HEK293 (cell line): ENCODE results near the gene DPH2.

Experiments used
- EGR2 ChIP-seq: fragments of 450-650 bp; formaldehyde crosslinking; IDR thresholded peaks from 2 replicates; pipeline ENCODE4 v1.5.1; 2016; ENCODE audit warnings: low read depth, missing biosample characterization, missing genetic modification characterization
- GLI2 ChIP-seq: fragments of 450-650 bp; formaldehyde crosslinking; IDR thresholded peaks from 2 replicates; pipeline ENCODE4; 2017; ENCODE audit warnings: missing biosample characterization, missing genetic modification characterization, low read depth, borderline replicate concordance
- GLIS1 ChIP-seq: fragments of 450-650 bp; formaldehyde crosslinking; IDR thresholded peaks from 2 replicates; pipeline ENCODE4 v1.5.1; 2016; ENCODE audit warnings: missing biosample characterization, missing genetic modification characterization
- KLF8 ChIP-seq: fragments of 450-650 bp; formaldehyde crosslinking; IDR thresholded peaks from 2 replicates; pipeline ENCODE4 v1.5.1; 2016; ENCODE audit warnings: missing biosample characterization, missing genetic modification characterization
- OSR2 ChIP-seq: fragments of 450-650 bp; formaldehyde crosslinking; IDR thresholded peaks from 2 replicates; pipeline ENCODE4 v1.5.1; 2016; ENCODE audit warnings: missing biosample characterization, missing genetic modification characterization
- PRDM1 ChIP-seq: fragments of 450-650 bp; formaldehyde crosslinking; IDR thresholded peaks from 2 replicates; pipeline ENCODE4; 2016; ENCODE audit warnings: missing biosample characterization, missing genetic modification characterization
- REPIN1 ChIP-seq: fragments of 450-650 bp; formaldehyde crosslinking; IDR thresholded peaks from 2 replicates; pipeline ENCODE4 v1.5.1; 2017; ENCODE audit warnings: missing biosample characterization, missing genetic modification characterization, low read depth
- ZBTB21 ChIP-seq: fragments of 450-650 bp; formaldehyde crosslinking; IDR thresholded peaks from 2 replicates; pipeline ENCODE4 v1.5.1; 2017; ENCODE audit warnings: missing biosample characterization, missing genetic modification characterization
- ZBTB48 ChIP-seq: fragments of 450-650 bp; formaldehyde crosslinking; IDR thresholded peaks from 2 replicates; pipeline ENCODE4 v1.5.1; 2016; ENCODE audit warnings: missing biosample characterization, missing genetic modification characterization
- ZFP3 ChIP-seq: fragments of 450-650 bp; formaldehyde crosslinking; IDR thresholded peaks from 2 replicates; pipeline ENCODE4 v1.5.1; 2016; ENCODE audit warnings: low read depth, missing biosample characterization, missing genetic modification characterization
- ZFP69B ChIP-seq: fragments of 450-650 bp; formaldehyde crosslinking; IDR thresholded peaks from 2 replicates; pipeline ENCODE4 v1.5.1; 2016; ENCODE audit warnings: missing biosample characterization, missing genetic modification characterization
- ZNF10 ChIP-seq: fragments of 450-650 bp; formaldehyde crosslinking; IDR thresholded peaks from 2 replicates; pipeline ENCODE4 v1.5.1; 2017; ENCODE audit warnings: missing biosample characterization, missing genetic modification characterization
- ZNF169 ChIP-seq: fragments of 450-650 bp; formaldehyde crosslinking; IDR thresholded peaks from 2 replicates; pipeline ENCODE4 v1.5.1; 2016; ENCODE audit warnings: missing biosample characterization, missing genetic modification characterization
- ZNF211 ChIP-seq: fragments of 450-650 bp; formaldehyde crosslinking; IDR thresholded peaks from 2 replicates; pipeline ENCODE4 v1.5.1; 2016; ENCODE audit warnings: low read depth, missing biosample characterization, missing genetic modification characterization
- ZNF23 ChIP-seq: fragments of 450-650 bp; formaldehyde crosslinking; IDR thresholded peaks from 2 replicates; pipeline ENCODE4 v1.5.1; 2016; ENCODE audit warnings: missing biosample characterization, missing genetic modification characterization, borderline replicate concordance
- ZNF302 ChIP-seq: fragments of 450-650 bp; formaldehyde crosslinking; IDR thresholded peaks from 2 replicates; pipeline ENCODE4 v1.5.1; 2016; ENCODE audit warnings: missing biosample characterization, missing genetic modification characterization, low read depth
- ZNF366 ChIP-seq: fragments of 450-650 bp; formaldehyde crosslinking; conservative IDR thresholded peaks from 2 replicates; pipeline ENCODE4 v1.5.1; 2016; ENCODE audit warnings: missing biosample characterization, missing genetic modification characterization
- ZNF521 ChIP-seq: fragments of 450-650 bp; formaldehyde crosslinking; IDR thresholded peaks from 2 replicates; pipeline ENCODE4 v1.5.1; 2017; ENCODE audit warnings: missing biosample characterization, mild to moderate bottlenecking, missing genetic modification characterization
- ZNF549 ChIP-seq: fragments of 450-650 bp; IDR thresholded peaks from 2 replicates; pipeline ENCODE4 v1.5.1; 2018; ENCODE audit warnings: missing biosample characterization, missing genetic modification characterization, mild to moderate bottlenecking, inconsistent platforms, moderate library complexity
- ZNF558 ChIP-seq: fragments of 450-650 bp; formaldehyde crosslinking; IDR thresholded peaks from 2 replicates; pipeline ENCODE4 v1.5.1; 2016; ENCODE audit warnings: missing biosample characterization, missing genetic modification characterization
- ZNF600 ChIP-seq: fragments of 450-650 bp; formaldehyde crosslinking; IDR thresholded peaks from 2 replicates; pipeline ENCODE4 v1.5.1; 2016; ENCODE audit warnings: missing biosample characterization, missing genetic modification characterization
- ZNF76 ChIP-seq: fragments of 450-650 bp; formaldehyde crosslinking; IDR thresholded peaks from 2 replicates; pipeline ENCODE4; 2016; ENCODE audit warnings: low read depth, missing biosample characterization, missing genetic modification characterization, borderline replicate concordance
- ZNF777 ChIP-seq: fragments of 450-650 bp; formaldehyde crosslinking; IDR thresholded peaks from 2 replicates; pipeline ENCODE4 v1.5.1; 2017; ENCODE audit warnings: missing biosample characterization, missing genetic modification characterization, borderline replicate concordance
- ZNF830 ChIP-seq: fragments of 450-650 bp; IDR thresholded peaks from 2 replicates; pipeline ENCODE4 v1.5.0; 2018; ENCODE audit warnings: missing biosample characterization, missing genetic modification characterization, low read depth, mild to moderate bottlenecking, moderate library complexity
- ZXDB ChIP-seq: fragments of 450-650 bp; formaldehyde crosslinking; IDR thresholded peaks from 2 replicates; pipeline ENCODE4 v1.5.1; 2016; ENCODE audit warnings: missing biosample characterization, missing genetic modification characterization
- TF ChIP-seq, protein P1 (sequence below): fragments of 450-650 bp; formaldehyde crosslinking; IDR thresholded peaks from 2 replicates; pipeline ENCODE4 v1.5.1; 2016; ENCODE audit warnings: missing biosample characterization, missing genetic modification characterization
- TF ChIP-seq, protein P2 (sequence below): fragments of 450-650 bp; formaldehyde crosslinking; IDR thresholded peaks from 2 replicates; pipeline ENCODE4 v1.5.1; 2016; ENCODE audit warnings: missing biosample characterization, missing genetic modification characterization
- TF ChIP-seq, protein P3 (sequence below): fragments of 450-650 bp; formaldehyde crosslinking; IDR thresholded peaks from 2 replicates; pipeline ENCODE4; 2016; ENCODE audit warnings: missing biosample characterization, missing genetic modification characterization
- TF ChIP-seq, protein P4 (sequence below): fragments of 450-650 bp; formaldehyde crosslinking; IDR thresholded peaks from 2 replicates; pipeline ENCODE4 v1.5.1; 2016; ENCODE audit warnings: missing biosample characterization, missing genetic modification characterization
- TF ChIP-seq, protein P5 (sequence below): fragments of 450-650 bp; formaldehyde crosslinking; IDR thresholded peaks from 2 replicates; pipeline ENCODE4 v1.5.1; 2017; ENCODE audit warnings: missing biosample characterization, missing genetic modification characterization
- TF ChIP-seq, protein P6 (sequence below): fragments of 450-650 bp; formaldehyde crosslinking; IDR thresholded peaks from 2 replicates; pipeline ENCODE4 v1.5.1; 2016; ENCODE audit warnings: missing biosample characterization, missing genetic modification characterization, low read depth
- TF ChIP-seq, protein P7 (sequence below): sonication (generic); formaldehyde crosslinking; IDR thresholded peaks from 2 replicates; pipeline ENCODE4 v1.8.1; 2022; ENCODE audit warnings: mild to moderate bottlenecking, moderate library complexity, missing genetic modification reagents

The DPH2 gene

DNA sequence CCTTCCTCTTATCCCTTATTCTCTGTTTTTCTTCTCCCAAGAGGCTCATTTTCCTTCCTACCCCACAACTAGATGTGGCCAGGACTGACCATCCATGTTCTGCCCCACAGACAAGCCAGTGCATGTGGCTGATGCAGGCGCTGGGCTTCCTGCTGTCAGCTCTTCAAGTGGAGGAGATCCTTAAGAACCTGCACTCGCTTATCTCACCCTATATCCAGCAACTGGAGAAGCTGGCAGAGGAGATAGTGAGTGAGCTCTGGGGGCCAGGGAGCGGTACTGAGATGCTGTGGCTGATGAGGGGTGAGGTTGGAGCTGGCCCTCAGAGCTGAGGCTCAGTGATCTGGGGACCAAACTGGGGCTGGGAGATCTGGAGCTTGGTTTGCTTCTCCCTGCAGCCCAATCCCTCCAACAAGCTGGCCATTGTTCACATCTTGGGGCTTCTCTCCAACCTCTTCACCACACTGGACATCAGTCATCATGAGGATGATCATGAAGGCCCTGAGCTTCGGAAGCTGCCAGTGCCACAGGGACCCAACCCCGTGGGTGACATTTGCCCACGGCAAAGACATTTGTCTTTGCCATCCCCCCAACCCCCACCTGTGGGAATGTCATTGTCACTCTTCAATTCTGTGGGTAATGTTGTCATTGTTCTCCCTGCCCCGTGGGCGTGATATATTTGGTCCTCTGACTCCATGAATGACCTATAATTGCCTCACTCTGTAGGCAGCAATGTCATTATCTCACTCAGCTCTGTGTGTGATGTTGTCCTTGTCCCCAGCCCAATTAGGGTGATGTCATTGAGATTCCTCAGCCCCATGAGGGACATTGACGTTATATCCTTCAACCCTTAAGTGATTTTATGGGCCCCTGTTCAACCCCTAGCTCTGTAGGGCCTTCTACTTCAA lies 11.2 kb upstream of the DPH2 start (continued):
- no peak for TF ChIP-seq ZNF10 (tag by site-specific recombination)
- TF ChIP-seq ZBTB48: no peak
- TF ChIP-seq, protein P1, sequence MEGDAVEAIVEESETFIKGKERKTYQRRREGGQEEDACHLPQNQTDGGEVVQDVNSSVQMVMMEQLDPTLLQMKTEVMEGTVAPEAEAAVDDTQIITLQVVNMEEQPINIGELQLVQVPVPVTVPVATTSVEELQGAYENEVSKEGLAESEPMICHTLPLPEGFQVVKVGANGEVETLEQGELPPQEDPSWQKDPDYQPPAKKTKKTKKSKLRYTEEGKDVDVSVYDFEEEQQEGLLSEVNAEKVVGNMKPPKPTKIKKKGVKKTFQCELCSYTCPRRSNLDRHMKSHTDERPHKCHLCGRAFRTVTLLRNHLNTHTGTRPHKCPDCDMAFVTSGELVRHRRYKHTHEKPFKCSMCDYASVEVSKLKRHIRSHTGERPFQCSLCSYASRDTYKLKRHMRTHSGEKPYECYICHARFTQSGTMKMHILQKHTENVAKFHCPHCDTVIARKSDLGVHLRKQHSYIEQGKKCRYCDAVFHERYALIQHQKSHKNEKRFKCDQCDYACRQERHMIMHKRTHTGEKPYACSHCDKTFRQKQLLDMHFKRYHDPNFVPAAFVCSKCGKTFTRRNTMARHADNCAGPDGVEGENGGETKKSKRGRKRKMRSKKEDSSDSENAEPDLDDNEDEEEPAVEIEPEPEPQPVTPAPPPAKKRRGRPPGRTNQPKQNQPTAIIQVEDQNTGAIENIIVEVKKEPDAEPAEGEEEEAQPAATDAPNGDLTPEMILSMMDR: no peak
- TF ChIP-seq ZNF302 (tag by site-specific recombination): no peak
- TF ChIP-seq ZNF366 (tag by site-specific recombination): peak; percentile 68
- TF ChIP-seq, protein P2, sequence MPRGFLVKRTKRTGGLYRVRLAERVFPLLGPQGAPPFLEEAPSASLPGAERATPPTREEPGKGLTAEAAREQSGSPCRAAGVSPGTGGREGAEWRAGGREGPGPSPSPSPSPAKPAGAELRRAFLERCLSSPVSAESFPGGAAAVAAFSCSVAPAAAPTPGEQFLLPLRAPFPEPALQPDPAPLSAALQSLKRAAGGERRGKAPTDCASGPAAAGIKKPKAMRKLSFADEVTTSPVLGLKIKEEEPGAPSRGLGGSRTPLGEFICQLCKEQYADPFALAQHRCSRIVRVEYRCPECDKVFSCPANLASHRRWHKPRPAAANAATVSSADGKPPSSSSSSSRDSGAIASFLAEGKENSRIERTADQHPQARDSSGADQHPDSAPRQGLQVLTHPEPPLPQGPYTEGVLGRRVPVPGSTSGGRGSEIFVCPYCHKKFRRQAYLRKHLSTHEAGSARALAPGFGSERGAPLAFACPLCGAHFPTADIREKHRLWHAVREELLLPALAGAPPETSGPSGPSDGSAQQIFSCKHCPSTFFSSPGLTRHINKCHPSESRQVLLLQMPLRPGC (tag by site-specific recombination): peak; percentile 81
- no peak for TF ChIP-seq ZFP3
- TF ChIP-seq GLI2 (tag by site-specific recombination): peak; percentile 44; the same call in 1 of the 2 replicates
- no peak for TF ChIP-seq KLF8
- TF ChIP-seq ZNF830 (tag by site-specific recombination): no peak
- peak; percentile 76 for TF ChIP-seq ZNF558 (tag by site-specific recombination)
- TF ChIP-seq ZNF76 (tag by site-specific recombination): no peak
- TF ChIP-seq OSR2 (tag by site-specific recombination): no peak
- TF ChIP-seq PRDM1 (tag by site-specific recombination): no peak
- TF ChIP-seq, protein P3, sequence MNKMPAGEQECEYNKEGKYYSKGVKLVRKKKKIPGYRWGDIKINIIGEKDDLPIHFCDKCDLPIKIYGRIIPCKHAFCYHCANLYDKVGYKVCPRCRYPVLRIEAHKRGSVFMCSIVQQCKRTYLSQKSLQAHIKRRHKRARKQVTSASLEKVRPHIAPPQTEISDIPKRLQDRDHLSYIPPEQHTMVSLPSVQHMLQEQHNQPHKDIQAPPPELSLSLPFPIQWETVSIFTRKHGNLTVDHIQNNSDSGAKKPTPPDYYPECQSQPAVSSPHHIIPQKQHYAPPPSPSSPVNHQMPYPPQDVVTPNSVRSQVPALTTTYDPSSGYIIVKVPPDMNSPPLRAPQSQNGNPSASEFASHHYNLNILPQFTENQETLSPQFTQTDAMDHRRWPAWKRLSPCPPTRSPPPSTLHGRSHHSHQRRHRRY (tag by site-specific recombination): no peak
- no peak for TF ChIP-seq ZNF211 (tag by site-specific recombination)
- TF ChIP-seq, protein P4, sequence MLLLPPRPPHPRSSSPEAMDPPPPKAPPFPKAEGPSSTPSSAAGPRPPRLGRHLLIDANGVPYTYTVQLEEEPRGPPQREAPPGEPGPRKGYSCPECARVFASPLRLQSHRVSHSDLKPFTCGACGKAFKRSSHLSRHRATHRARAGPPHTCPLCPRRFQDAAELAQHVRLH: no peak
- TF ChIP-seq ZFP69B (tag by site-specific recombination): peak; percentile 45; the same call in 1 of the 2 replicates
- no peak for TF ChIP-seq ZNF777 (tag by site-specific recombination)
- TF ChIP-seq GLIS1: peak; percentile 96
- no peak for TF ChIP-seq ZNF23 (tag by site-specific recombination)
- no peak for TF ChIP-seq ZNF169 (tag by site-specific recombination)
- no peak for TF ChIP-seq ZNF600 (tag by site-specific recombination)
- TF ChIP-seq, protein P5, sequence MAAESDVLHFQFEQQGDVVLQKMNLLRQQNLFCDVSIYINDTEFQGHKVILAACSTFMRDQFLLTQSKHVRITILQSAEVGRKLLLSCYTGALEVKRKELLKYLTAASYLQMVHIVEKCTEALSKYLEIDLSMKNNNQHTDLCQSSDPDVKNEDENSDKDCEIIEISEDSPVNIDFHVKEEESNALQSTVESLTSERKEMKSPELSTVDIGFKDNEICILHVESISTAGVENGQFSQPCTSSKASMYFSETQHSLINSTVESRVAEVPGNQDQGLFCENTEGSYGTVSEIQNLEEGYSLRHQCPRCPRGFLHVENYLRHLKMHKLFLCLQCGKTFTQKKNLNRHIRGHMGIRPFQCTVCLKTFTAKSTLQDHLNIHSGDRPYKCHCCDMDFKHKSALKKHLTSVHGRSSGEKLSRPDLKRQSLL: no peak
- TF ChIP-seq ZXDB: no peak
- peak; percentile 95 for TF ChIP-seq ZBTB21 (tag by site-specific recombination)
- TF ChIP-seq REPIN1 (tag by site-specific recombination): no peak
- TF ChIP-seq, protein P6, sequence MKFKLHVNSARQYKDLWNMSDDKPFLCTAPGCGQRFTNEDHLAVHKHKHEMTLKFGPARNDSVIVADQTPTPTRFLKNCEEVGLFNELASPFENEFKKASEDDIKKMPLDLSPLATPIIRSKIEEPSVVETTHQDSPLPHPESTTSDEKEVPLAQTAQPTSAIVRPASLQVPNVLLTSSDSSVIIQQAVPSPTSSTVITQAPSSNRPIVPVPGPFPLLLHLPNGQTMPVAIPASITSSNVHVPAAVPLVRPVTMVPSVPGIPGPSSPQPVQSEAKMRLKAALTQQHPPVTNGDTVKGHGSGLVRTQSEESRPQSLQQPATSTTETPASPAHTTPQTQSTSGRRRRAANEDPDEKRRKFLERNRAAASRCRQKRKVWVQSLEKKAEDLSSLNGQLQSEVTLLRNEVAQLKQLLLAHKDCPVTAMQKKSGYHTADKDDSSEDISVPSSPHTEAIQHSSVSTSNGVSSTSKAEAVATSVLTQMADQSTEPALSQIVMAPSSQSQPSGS (tag by site-specific recombination): peak; percentile 96
- TF ChIP-seq, protein P7, sequence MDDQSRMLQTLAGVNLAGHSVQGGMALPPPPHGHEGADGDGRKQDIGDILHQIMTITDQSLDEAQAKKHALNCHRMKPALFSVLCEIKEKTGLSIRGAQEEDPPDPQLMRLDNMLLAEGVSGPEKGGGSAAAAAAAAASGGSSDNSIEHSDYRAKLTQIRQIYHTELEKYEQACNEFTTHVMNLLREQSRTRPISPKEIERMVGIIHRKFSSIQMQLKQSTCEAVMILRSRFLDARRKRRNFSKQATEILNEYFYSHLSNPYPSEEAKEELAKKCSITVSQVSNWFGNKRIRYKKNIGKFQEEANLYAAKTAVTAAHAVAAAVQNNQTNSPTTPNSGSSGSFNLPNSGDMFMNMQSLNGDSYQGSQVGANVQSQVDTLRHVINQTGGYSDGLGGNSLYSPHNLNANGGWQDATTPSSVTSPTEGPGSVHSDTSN (CRISPR knock-in tag): no peak
- TF ChIP-seq ZNF549 (tag by site-specific recombination): no peak
- peak; percentile 98 for TF ChIP-seq EGR2 (tag by site-specific recombination)
- TF ChIP-seq ZNF521 (tag by site-specific recombination): no peak
